HG03095 (cell line): ENCODE data around the gene LYL1.

ENCODE experiments used
- ATAC-seq: cut with Tn5 transposase; IDR thresholded peaks from one replicate; pipeline ENCODE4 v1.9.1; 2021; ENCODE audit warnings: moderate library complexity; ENCODE audit not compliant: unreplicated experiment

LYL1 gene

DNA sequence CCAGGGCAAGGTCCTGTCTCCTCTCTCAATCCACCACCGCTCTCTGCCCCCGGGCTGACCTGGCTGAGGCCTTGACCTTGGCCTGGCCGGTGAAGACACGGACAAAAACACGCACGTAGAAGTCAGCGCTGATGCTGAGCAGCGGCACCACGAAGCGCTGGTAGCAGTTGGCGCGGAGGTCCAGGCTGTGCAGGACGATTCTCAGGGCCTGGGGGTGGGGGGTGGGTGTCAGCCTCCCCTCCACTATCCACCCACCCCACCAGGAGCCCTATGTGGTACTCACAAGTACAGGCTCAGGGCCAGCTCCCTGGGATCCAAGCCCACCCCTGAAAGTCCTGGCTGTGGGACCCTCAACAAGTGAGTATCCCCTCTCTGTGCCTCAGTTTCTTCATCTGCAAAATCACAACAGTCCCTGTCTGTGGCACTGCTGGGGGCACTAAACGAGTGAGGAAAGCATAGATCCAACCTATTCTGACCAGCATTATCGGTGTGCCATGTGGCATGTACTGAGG, 7.5 kb upstream of the LYL1 start:
- ATAC-seq, result no peak

DNA sequence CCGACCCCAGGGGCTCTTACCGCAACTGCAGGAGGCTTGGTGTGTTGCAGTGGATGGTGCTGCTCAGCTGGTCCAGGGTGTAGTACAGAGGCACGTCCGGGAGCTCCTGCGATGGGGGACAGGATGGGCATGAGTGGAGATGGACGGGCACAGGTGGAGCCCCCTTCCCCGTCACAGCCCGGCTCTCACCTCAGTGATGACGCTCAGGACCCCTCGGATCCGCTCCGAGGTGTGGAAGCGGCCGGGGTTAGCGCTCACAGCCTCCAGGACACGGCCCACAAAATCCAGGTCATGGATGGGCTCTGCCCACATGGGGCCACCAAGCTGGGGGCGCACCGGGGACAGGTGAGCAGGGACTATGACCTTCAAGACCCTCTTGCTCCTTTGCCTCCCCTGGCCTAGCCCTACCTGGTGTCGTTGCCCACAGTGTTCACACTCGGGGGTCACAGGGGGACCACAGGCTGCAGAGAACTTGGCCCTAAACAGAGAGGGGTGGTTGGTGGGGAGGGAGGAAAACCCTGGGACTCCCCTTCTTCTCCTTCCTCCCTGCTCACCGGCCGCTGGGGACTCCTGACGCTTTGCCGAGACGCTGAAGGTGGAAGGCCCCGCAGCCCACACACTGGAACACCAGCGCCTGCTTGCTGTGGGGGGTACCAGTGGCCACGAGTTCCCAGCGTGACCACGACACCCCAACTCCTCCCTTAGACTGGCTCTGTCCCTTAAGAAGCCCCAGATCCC, 6.9 kb upstream of the LYL1 start:
- ATAC-seq, result no peak

DNA sequence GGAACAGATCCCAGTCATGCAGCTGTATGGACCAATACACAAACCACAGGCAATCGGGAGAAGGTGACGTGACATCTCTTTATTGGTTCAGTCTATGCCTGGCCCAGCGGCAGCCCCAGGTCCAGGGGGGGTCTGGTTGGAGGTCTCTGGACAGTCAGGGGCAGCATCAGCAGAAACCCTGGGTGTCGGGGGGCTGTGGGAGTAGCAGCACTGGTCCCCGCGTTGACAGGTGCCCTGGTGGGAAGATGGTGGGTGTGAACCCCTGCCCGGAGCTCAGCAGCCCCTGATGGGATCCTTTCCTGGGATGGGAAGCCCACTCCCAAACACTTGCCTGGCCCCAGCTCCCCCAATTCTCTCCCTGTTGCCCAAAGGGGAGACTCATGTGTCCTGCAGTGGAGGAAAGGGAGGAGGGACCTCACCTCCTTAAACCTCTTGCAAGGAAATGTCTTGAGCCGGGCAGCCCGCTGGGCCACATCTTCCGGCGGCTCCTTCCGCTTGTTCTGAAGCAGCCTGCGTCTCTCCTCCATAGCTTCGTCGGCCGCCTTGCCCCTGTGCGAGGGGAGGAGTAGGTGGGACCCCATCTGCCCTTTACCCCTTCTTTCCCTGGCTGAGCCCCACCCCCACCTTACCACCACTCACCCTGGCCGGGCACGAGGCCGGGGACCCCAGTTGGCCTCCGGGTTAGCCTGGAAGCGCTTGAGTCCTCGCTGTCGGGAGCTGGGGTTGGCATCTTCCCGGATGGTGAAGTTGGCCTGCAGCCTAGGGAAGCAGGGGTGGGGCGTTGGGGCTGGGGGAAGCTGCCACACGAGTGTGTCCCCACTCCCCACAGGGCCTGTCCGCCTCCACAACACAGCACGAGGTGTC, 2.4 kb upstream of the LYL1 start:
- no peak for ATAC-seq

DNA sequence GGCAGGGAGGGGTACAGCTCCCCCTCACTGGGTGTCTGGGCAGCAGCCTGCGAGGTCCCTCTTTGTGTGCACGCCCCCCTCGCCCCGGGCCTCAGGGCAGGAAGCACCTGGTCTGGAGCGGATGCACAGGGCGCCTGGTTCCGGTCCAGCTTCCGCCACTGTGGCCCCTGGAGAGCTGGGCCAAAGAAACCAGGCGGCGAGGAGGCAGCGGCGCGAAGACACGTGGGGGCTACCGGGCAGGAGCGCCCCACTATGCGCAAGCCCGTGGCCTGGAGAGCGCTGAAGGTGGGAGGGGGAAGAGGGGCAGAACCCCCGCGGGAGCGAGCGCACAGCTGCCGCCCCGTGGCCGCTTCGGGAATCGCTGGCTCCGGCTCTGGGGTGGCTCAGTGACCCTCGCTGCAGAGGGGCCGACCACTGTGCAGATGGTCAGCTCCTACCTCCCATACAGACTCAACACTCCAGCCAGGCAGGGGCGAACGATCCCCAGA, 1.7 kb upstream of the LYL1 start:
- ATAC-seq, result peak; percentile 32

DNA sequence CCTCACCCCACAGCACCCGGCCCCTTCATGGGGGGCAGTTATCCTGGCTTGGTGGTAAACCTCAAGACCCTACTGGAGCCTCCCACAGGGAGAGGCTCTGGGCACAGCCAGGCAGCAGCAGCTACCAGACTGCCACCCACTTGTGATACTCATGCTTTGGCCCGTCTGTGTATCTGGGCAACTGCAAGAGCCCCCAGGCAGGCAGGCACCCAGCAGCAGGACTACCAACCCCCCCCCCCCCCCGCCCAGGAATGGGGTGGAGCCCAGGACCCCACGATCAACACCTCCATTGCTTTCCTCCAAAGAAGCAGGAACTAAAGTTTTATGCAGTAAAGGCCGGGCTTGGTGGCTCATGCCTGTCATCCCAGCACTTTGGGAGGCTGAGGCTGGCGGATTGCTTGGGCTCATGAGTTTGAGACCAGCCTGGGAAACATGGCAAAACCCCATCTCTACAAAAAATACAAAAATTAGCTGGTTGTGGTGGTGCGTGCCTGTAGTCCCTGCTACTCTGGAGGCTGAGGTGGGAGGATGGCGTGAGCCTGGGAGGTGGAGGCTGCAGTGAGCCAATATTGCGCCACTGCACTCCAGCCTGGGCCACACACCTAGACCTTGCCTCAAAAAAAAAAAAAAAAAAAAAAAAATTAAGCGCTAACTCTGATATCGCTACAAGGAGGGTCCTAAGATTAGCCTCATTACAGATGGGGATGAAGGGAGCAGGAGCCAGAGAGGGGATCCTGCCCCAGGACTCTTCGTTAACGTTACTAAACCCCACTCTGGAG, 1.1 kb upstream of the LYL1 start:
- no peak for ATAC-seq

DNA sequence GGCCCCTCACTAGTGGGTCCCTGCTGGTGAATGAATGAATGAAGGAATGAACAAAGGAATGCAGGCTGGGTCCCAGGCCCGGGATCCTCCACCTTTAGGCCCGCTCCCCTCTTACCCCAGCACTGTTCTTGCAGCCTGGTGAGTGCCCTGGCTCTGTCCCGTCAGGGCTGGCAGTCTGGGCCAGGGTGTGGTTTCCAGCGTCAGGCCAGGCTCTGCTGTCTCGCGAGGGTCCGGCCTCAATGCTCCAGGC, 317 bp downstream of the LYL1 start:
- ATAC-seq, result no peak

DNA sequence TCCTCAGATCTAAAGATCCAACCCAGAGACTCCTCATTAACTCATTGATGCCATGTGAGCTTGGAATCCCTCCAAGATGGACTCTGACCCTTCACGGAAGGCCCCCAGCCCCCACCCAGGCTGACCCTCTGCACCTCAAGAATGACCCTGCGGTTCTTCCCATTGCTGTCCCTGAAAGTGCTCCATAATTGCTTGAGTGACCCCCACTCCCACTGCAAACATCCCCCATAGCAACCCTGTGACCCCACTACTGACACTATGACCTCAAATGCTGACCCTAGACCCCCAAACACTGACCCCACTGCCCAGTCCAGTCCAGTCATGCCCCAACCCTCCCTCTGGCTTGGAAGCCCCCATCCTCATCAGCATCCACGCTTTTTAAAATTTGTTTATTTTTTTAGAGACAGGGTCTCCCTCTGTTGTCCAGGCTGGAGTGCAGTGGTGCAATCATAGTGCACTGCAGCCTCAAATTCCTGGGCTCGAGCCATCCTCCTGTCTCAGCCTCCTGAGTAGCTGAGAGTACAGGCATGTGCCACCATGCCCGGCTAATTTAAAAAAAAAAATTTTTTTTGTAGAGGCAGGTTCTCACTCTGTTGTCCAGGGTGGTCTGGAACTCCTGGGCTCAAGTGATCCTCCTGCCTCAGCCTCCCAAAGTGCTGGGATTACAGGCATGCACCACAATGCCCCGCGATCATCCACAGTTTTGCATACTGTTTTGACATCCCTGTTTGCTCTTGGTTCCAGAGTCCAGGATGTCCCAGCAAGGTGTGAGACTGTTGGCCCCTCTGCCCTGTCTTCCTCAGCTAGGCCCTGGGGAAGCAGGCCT, 855 bp downstream of the LYL1 start:
- no peak for ATAC-seq

DNA sequence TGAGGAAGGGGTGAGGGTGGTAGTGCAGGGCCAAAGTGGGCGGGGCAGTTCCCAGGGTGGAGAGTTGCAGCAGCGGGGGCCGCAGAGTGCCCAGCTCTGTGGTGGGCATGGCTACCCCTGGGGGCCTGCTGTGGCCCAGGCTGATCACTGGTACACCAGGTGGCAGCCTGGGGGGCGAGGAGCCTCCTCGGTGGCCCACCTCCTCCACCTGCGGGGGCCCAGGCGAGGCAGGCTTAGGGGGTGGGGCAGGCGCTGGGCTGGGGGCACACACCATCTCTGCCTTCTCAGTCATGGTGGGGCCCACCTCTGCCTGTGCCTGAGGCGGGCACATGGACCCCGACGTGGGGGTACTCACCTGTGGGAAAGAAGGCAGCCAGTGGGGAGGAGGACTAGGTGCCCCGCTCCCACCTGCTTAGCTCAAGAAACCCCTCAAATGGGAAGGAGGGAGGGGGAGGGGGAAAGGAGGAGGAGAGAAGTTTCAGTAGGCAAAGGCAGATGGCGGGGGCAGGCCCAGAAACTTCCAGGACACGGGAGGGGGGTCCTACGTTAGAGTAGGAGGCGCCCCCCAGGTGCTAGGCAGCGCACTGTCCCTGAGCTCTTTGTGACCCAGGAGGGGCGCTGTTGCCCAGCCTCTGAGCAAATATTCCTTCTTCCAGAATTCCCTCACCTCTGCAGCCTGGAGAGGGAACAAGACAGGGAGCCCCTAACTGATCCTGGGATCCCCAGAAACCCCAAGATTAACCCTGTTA, 1.6 kb downstream of the LYL1 start:
- no peak for ATAC-seq

DNA sequence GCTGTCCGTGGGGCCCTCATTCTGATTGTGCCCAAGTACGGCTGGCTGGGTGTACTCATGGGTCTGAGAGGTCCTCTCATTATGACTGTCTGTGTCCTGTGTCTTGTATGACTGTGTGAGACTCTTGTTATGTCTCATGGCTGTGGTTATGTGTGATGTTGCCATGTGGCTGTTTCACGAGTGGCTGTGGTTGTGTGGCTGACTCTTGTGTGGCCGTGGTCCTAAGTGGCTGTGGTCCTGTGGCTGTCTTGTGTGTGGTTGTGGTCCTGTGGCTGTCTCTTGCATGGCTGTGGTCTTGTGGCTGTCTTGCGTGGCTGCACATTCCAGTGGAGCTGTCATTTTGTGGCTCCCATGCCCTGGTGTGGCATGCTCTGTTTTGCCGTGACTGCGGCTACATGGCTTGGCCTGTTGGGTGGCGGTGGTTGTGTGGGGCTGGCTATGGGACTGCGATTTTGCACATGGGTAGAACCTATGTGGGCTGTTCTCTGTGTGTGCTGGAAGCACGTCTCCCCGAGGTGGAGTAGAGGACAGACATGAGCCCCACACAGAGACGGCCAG, 2.5 kb downstream of the LYL1 start:
- ATAC-seq, result no peak

DNA sequence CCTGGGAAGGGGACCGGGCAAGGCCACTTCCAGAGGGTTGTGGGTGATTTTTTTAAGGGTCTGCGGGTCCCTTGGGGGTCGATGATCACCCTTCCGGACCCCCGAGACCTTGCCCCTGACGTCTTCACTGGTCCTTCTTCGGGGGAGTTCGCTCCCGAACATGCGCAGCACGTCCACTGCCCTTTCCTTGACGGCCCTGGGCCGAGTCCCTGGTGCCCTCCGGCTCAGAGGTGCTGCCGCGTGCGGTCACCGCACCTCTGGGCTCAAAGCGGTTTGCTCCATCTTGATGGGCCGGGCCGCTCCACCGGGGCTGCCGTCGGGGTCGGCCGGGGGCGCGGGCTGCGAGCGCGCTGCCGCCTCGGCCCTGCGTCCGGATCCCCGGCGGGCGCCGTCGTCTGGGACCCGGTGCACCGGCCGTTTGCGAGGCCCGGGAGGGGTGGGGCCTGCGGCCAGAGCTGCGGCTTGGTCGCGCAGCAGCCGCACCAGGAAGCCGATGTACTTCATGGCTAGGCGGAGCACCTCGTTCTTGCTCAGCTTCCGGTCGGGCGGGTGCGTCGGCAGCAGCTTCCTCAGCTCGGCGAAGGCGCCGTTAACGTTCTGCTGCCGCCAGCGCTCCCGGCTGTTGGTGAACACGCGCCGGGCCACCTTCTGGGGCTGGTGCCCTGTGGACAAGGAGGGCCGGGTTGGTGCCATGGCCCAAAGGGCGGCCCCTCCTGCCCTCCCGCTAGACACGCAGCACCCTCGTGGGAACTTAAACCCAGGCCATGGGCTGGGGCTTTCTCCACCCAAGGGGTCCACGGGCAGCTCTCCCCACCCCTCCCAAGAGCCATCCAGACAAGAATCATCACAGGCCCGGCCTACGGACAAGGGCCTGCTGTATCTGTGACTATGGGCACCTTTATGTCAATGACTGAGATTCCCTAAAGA, 3.3 kb downstream of the LYL1 start:
- ATAC-seq, result no peak

DNA sequence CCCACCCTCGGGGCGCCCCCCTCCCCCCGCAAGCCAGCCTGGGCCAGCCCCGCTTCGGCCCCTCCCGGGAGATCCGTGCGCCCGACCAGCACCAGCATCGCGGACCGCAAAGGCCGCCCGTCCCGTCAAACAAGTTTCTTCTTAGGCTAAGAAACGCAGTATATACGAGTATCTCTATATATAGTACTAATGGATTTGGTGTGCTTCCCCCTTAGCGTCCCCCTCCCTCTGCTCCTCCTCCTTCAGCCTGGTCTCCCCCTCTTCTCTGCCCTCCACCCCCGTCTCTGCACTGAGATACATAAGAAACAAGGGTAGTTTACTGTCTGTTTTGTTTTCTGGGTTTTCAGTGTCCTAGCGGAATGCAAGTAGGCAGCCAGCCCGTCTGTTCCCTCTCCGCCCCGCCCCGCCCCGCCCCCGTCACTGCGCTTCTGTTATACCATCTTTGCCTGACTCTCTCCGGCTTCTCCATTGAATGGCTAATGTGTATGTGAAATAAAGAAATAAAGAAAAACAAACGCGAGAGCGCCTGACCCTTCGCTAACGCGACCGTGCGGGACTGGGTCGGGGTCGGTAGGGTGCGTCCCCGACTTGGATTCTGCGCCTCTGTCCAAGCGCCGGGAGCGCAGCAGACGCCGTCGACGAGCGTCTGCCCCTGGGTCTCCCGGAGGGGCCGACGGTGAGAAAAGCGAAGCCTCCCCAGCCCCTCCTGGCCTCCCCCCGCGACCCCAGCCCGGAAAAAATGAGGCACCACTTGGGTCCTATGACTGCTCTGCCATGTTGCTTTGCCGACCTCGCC, 4.2 kb downstream of the LYL1 start:
- ATAC-seq, result no peak

DNA sequence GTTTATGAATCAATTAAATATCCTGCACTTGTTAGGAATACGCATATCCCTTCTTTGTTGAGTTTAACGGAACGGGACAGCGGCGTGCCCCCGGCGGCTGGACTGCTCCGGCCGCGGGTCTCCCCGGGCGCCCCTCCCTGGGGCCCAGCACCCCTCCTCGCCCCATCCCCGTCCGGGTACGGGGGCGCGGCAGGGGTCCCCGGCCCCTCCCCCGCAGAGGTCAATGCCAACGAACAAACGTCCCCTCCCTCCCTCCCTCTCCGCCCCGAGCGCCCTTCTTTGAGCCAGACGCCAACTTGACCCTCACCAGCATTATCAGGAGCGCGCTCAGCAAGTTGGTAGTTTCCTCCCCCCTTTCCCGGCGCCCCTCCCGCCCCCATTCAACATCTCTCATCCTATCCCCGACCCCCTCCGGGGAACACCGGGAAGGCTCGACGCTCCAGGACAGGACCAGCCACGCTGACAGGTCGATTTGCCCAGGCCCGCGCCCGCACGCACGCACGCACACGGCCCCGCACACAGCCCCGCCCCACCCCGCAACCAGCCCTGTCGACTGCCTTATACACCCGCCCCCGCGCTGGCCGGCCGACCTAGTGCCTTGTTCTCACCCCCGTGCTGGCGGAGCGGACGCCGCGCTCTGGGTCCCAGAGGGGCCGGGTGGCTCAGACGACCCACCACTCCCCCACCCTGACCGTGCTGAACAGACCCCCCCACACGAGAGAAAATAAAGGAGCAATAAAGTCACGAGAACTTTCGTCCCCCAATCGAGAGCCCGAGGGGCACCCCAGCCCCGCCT, 5.0 kb downstream of the LYL1 start:
- no peak for ATAC-seq

DNA sequence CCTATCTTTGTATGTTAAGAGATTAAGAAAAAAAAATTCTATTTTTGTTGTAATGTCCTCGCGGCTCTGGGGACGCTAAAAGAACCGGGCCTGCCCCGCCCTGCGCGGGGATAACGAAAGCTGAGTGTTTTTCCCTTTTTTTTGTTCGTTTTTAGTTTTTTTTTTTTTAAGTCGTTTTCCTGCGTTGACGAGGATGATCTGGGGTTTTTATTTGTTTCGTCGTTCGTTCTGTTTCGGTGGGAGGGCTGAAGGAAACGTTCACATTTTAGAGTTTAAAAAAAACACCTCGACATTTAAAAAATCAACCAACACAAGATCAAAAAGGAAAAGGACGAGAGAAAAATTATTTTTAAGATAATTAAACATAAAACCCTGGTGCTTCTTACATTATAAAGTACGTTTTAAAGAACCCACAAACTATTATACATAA, 5.6 kb downstream of the LYL1 start:
- no peak for ATAC-seq

DNA sequence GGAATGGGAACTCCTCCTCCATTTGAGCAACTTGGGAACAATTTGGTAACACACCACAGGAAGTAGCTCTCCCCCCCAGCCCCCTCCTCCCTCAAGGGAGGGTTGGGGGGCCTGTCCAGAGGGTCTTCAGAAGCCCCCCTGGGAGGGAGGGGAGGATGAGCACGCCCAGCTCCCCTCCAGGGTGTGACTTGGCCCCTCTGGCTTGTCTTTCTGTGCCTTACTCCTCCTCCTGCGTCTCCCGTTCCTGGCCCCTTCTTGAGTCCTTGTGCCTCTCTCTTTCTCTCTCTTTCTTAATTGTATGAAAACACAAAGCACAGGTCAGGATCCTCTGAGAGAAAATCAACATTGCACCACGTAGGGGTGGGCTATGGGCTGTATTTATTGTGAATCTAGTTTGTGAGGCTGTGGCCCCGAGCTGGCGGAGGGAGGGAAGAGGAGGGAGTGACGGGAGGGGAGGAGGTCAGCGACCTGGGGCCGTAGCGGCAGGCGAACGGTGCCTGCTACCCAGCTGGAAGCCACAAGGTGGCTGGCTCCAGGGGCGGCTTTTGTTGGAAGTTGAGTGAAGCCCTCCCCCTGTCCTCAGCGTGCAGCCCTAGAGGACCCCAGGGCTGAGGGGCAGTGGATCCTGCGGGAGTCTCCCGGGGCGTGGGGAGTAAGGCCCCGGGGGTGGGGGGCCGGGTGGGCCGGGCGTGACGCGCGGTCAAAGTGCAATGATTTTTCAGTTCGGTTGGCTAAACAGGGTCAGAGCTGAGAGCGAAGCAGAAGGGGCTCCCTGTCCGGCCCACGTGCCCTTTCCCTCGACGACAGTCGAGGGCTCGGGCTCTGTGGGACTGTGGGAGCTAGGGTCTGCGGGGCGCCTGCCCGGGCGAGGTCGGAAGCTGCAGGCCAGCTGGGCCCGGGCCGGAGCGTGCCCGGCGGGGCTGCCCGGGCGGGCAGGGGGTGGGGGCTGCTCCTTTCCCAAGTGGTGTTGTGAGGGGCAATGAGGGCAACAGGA, 6.4 kb downstream of the LYL1 start:
- no peak for ATAC-seq

DNA sequence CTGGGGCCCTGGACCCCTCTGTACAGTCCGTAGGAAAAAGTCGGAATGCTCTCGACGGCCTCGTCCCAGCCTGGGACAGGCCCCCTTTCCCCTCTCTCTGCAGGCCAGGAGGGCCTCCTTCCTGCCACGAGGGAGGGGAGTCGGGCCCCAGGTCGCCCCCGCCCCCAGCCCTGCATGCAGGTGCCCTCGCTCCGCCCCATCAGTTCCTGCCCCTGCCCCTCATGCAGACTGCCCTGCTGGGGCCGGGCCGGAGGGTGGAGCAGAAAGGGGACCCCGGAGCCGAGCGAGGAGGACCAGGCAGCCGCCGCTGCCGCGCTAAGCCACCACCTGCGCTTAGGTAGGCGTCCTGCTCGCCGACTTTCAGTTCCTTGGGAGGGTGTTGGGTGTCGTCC, 7.3 kb downstream of the LYL1 start:
- no peak for ATAC-seq
